ENCODE results near the gene SYT12. TPM values are rescaled to one million over a fixed set of nuclear protein-coding genes. Genes with fewer than 3 reads are reported as not detected.

Gene SYT12
- total and polyA plus RNA-seq, 2 of the 8 experiments (the other 6 are each of a cell fraction or from before 2014, with no cell fraction given) = 1.4 to 3.3 TPM

DNA sequence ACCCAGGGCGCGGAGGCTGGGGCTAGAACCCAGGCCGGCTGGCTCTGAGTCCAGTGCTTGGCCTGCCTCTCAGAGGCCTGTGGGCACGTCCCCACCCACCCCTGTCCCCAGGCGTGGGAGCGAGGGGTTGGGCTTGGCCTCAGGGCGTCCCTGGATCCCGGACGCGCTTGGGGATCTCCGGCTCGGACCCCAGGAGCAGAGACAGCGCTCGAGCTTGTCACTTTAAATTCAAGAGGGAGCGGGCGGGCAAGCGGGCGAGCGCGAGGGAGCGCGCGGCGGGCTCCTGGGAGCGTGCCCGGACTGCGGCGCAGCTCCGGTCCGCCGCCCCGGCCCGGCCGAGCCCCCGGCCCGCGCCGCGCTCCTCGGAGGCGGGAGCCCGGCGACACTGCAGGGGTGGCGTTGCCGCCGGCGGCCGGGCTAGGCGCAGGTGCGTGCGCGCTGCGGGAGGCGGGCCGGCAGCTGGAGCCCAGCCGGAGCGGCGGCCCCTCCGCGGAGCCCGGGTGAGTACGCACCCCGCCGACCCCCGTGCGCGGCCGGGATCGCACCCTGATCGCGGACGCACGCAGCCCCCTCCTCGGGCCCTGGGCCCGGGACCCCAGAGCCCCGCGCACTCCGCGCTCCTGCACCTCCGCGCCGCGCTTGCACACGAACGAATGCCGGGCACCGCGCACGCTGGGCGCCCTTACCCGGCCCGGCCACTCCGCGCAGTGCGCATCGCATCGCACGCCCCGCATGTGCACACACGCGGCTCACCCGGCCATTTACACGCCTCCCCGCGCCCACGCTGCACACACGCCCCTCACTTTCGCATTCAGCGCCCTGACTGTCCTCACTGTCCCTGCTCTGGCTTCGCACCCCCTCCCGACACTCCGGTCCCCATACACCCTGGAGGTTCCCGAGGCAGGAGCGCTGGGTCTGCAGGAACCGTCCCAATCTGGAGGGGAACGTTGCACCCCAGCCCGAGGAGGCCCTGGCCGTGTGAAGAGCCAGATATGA is at the start of gene SYT12 (continued):
- TF ChIP-seq, protein P1, sequence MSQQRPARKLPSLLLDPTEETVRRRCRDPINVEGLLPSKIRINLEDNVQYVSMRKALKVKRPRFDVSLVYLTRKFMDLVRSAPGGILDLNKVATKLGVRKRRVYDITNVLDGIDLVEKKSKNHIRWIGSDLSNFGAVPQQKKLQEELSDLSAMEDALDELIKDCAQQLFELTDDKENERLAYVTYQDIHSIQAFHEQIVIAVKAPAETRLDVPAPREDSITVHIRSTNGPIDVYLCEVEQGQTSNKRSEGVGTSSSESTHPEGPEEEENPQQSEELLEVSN (IDR thresholded peaks at IDR 0.05) = peak; percentile 22; the same call in 1 of the 2 replicates
- TF ChIP-seq, protein P2, sequence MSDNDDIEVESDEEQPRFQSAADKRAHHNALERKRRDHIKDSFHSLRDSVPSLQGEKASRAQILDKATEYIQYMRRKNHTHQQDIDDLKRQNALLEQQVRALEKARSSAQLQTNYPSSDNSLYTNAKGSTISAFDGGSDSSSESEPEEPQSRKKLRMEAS (IDR thresholded peaks at IDR 0.05) = peak; percentile 81
- TF ChIP-seq SP2 (IDR thresholded peaks at IDR 0.05; ENCODE audit: low read length) = no peak
- TF ChIP-seq GABPA (IDR thresholded peaks at IDR 0.05; ENCODE audit: borderline replicate concordance, insufficient read depth, low read length) = 0 out of 2 replicates have a peak, but pooled peaks have one; percentile 42
- TF ChIP-seq, protein P3, sequence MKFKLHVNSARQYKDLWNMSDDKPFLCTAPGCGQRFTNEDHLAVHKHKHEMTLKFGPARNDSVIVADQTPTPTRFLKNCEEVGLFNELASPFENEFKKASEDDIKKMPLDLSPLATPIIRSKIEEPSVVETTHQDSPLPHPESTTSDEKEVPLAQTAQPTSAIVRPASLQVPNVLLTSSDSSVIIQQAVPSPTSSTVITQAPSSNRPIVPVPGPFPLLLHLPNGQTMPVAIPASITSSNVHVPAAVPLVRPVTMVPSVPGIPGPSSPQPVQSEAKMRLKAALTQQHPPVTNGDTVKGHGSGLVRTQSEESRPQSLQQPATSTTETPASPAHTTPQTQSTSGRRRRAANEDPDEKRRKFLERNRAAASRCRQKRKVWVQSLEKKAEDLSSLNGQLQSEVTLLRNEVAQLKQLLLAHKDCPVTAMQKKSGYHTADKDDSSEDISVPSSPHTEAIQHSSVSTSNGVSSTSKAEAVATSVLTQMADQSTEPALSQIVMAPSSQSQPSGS (IDR thresholded peaks at IDR 0.05; ENCODE audit: low read length) = no peak
- TF ChIP-seq CEBPB (IDR thresholded peaks at IDR 0.05; ENCODE audit: low read depth, low read length) = no peak
- TF ChIP-seq SIN3A (conservative IDR thresholded peaks at IDR 0.05 in 1 of 2, IDR thresholded peaks at IDR 0.05 in 1 of 2; ENCODE audit: low read depth in 1 of 2, low read length in 2 of 2) = no peak
